ENCODE measurements around the gene SYNM.

- TF ChIP-seq GATA2 (IDR thresholded peaks at IDR 0.05; ENCODE audit: low read depth, low read length) (no peak), GATA3 (IDR thresholded peaks at IDR 0.05; ENCODE audit: low read depth, low read length) (no peak)
Observed at GRCh38 chr15:99085413-99086326, 19.2 kb upstream of the SYNM start.
